Endodermal cell (in vitro differentiated cells): ENCODE measurements around the gene MTM1. TPM values are rescaled to one million over a fixed set of nuclear protein-coding genes. Genes with fewer than 3 reads are reported as not detected.
A peak's percentile ranks its signal among the peaks of the same experiment; 100 is the strongest.

Source experiments
- DNase-seq: peaks from one replicate; pipeline ENCODE4 v3.0.0-alpha.2; 2017
- H3K27ac ChIP-seq: 2 replicates; pipeline ENCODE4 v1.5.1; 2013; ENCODE audit warnings: mild to moderate bottlenecking, low read depth, low read length, moderate library complexity
- H3K27me3 ChIP-seq: 2 replicates; pipeline ENCODE4 v1.6.1; 2013; ENCODE audit warnings: mild to moderate bottlenecking, low read length, moderate library complexity; ENCODE audit not compliant: insufficient read depth, control insufficient read depth, poor library complexity, severe bottlenecking
- H3K36me3 ChIP-seq: 2 replicates; pipeline ENCODE4 v1.7.0; 2013; ENCODE audit warnings: mild to moderate bottlenecking, low read length, moderate library complexity; ENCODE audit not compliant: control insufficient read depth, insufficient read depth
- H3K4me1 ChIP-seq: one replicate; pipeline ENCODE4 v1.7.0; 2013; ENCODE audit warnings: low read length; ENCODE audit not compliant: control insufficient read depth, insufficient read depth
- H3K4me3 ChIP-seq: 2 replicates; pipeline ENCODE4 v1.5.1; 2013; ENCODE audit warnings: mild to moderate bottlenecking, low read length, moderate library complexity
- H3K9ac ChIP-seq: 2 replicates; pipeline ENCODE4 v1.6.1; 2013; ENCODE audit warnings: mild to moderate bottlenecking, low read length, moderate library complexity; ENCODE audit not compliant: poor library complexity, severe bottlenecking; ENCODE audit errors: extremely low read depth
- H3K9me3 ChIP-seq: 2 replicates; pipeline ENCODE4 v1.6.1; 2013; ENCODE audit warnings: mild to moderate bottlenecking, low read length, moderate library complexity; ENCODE audit not compliant: control insufficient read depth
- H3K27ac Mint-ChIP-seq: 2 replicates; pipeline ENCODE4 v1.8.0; 2020; ENCODE audit warnings: mixed read lengths
- H3K27me3 Mint-ChIP-seq: 2 replicates; pipeline ENCODE4 v1.8.0; 2021; ENCODE audit warnings: mild to moderate bottlenecking, mixed read lengths; ENCODE audit not compliant: insufficient read depth
- H3K36me3 Mint-ChIP-seq: 2 replicates; pipeline ENCODE4 v1.8.0; 2020; ENCODE audit warnings: low read depth, mixed read lengths
- H3K4me1 Mint-ChIP-seq: 2 replicates; pipeline ENCODE4 v1.8.0; 2020; ENCODE audit warnings: mixed read lengths
- H3K4me3 Mint-ChIP-seq: 2 replicates; pipeline ENCODE4 v1.8.0; 2020; ENCODE audit warnings: mild to moderate bottlenecking, moderate library complexity, mixed read lengths
- H3K9me3 Mint-ChIP-seq: 2 replicates; pipeline ENCODE4 v1.8.0; 2020; ENCODE audit warnings: mild to moderate bottlenecking, mixed read lengths
- WGBS, 2 experiments: methylation state at CpG; one replicate each; pipeline versions ENCODE4 v1.1.5 to v1.1.7; 2013; ENCODE audit warnings: missing lambda C conversion rate in 2 of 2, mixed read lengths in 1 of 2; ENCODE audit not compliant: insufficient coverage in 1 of 2, insufficient read length in 1 of 2; 5-methylcytosine and 5-hydroxymethylcytosine counted together
- total RNA-seq, 2 donors: library from RNA; stranded (reverse); fragmentation: NEBNext Ultra II Directional in 1 of 2; extraction: Animal tissue kit (Norgen Biotek cat#: 25700) in 1 of 2; gene quantifications; 2 replicates in 1 of 2; 3 replicates in 1 of 2; pipeline ENCODE4 v1.2.1, GENCODE V29; 2021
- TF ChIP-seq, protein P1 (sequence below): fragments of 200-600 bp; sonication (generic); conservative IDR thresholded peaks from 2 replicates; pipeline ENCODE4 v1.5.0; 2021; ENCODE audit warnings: antibody characterized with exemption, mild to moderate bottlenecking

Gene MTM1
- total RNA-seq, 2 donors from 2014 or later, result 5.9 to 9.8 TPM

DNA sequence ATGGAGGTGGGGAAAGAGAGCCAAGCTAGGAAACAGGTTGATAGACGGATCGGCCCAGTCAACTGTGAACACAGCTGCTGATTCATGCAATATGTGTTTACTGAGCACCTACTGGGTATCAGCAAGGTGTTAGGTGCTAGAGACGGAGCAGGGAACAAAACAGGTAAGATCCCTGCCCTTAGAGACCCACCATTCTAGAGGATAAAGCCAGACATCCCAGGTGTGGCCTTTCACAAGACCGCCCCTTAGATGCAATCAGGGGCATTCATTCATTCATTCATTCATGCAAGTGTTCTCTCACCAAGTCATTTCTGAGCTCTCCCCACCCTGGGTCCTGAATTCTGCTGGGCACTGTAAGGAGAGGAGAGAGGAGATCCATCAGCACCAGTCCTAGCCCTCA, 20.2 kb upstream of the MTM1 start:
- DNase-seq, result no peak
- TF ChIP-seq, protein P1, sequence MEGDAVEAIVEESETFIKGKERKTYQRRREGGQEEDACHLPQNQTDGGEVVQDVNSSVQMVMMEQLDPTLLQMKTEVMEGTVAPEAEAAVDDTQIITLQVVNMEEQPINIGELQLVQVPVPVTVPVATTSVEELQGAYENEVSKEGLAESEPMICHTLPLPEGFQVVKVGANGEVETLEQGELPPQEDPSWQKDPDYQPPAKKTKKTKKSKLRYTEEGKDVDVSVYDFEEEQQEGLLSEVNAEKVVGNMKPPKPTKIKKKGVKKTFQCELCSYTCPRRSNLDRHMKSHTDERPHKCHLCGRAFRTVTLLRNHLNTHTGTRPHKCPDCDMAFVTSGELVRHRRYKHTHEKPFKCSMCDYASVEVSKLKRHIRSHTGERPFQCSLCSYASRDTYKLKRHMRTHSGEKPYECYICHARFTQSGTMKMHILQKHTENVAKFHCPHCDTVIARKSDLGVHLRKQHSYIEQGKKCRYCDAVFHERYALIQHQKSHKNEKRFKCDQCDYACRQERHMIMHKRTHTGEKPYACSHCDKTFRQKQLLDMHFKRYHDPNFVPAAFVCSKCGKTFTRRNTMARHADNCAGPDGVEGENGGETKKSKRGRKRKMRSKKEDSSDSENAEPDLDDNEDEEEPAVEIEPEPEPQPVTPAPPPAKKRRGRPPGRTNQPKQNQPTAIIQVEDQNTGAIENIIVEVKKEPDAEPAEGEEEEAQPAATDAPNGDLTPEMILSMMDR, result no peak
- H3K4me1 ChIP-seq, result no peaks in the 10 kb centered on the region
- no peak overlapping the region for H3K27ac ChIP-seq
- H3K4me3 ChIP-seq, result no peak overlapping the region
- H3K4me1 Mint-ChIP-seq, result peaks cover 2% of the 10 kb centered on the region
- H3K27me3 Mint-ChIP-seq, result peaks cover 71% of the 10 kb centered on the region
- peak overlapping the region; percentile 40 for H3K4me3 Mint-ChIP-seq
- peaks cover 10% of the 10 kb centered on the region for H3K27me3 ChIP-seq
- H3K9ac ChIP-seq, result no peak overlapping the region
- no peaks in the 10 kb centered on the region for H3K36me3 ChIP-seq
- 93 to 94% methylated on average over 3 to 4 of the region's 4 CpGs for WGBS, 2 experiments
- H3K9me3 Mint-ChIP-seq, result peaks cover 39% of the 10 kb centered on the region
- H3K27ac Mint-ChIP-seq, result no peak overlapping the region
- H3K36me3 Mint-ChIP-seq, result no peaks in the 10 kb centered on the region
- H3K9me3 ChIP-seq, result no peaks in the 10 kb centered on the region

DNA sequence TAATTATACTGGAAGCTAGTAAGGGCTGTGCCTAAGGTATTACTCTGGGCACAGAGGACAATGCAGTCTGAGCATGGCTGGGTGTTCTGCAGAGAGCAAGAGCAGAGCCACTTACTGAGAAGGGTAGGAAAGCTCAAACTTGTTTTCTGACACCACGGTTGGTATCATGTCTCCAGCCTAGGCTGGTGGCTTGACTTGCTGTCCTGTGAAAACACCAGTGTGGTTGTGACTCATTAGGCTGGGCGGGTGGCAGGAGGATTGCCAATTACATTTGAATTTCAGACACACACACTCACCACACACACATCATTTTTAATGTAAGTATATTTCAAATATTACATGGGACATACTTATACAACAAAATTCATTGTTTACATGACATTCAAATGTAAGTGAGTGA, 19.7 kb upstream of the MTM1 start:
- no peak overlapping the region for H3K27ac Mint-ChIP-seq
- Histone ChIP-seq H3K4me1 (no peaks in the 10 kb centered on the region), H3K27me3 (peaks cover 10% of the 10 kb centered on the region), H3K36me3 (no peaks in the 10 kb centered on the region), H3K27ac (no peak overlapping the region), H3K9ac (no peak overlapping the region), H3K9me3 (no peaks in the 10 kb centered on the region), H3K4me3 (no peak overlapping the region)
- 100% methylated on average over 1 of the region's 2 CpGs; no CpG with 5 or more reads in 1 of the 2 experiments for WGBS, 2 experiments
- H3K9me3 Mint-ChIP-seq, result peaks cover 41% of the 10 kb centered on the region
- no peaks in the 10 kb centered on the region for H3K36me3 Mint-ChIP-seq
- no peak for DNase-seq
- TF ChIP-seq, protein P1, result no peak
- peaks cover 2% of the 10 kb centered on the region for H3K4me1 Mint-ChIP-seq
- peaks cover 73% of the 10 kb centered on the region for H3K27me3 Mint-ChIP-seq
- H3K4me3 Mint-ChIP-seq, result no peak overlapping the region

DNA sequence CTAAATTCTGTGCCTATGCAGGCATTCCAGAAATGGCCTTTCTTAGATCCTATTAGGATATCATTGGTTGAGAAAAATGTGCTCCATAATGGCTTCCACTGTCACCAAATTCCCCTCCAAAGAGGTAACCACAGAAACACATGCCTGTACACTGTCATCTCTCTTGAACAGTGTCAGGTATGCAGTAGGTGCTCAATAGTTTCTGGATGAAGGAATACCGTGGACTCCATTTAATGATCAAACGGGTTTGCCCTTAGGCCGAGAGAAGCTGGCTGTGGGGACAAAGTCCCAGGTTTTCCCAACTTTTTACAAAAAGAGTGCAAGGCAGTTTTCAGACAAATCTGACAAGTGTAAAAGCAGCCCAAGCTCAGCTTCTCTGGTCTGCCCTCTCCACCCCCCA, 16.5 kb upstream of the MTM1 start:
- Histone ChIP-seq H3K4me3 (no peak overlapping the region), H3K4me1 (no peaks in the 10 kb centered on the region), H3K9ac (no peak overlapping the region), H3K36me3 (no peaks in the 10 kb centered on the region), H3K9me3 (no peaks in the 10 kb centered on the region), H3K27me3 (peaks cover 10% of the 10 kb centered on the region), H3K27ac (no peak overlapping the region)
- Mint-ChIP-seq H3K27ac (no peak overlapping the region), H3K4me1 (peaks cover 2% of the 10 kb centered on the region), H3K36me3 (no peaks in the 10 kb centered on the region), H3K4me3 (no peak overlapping the region), H3K27me3 (peaks cover 61% of the 10 kb centered on the region), H3K9me3 (peaks cover 49% of the 10 kb centered on the region)
- 72 to 94% methylated on average over 2 to 3 of the region's 3 CpGs for WGBS, 2 experiments
- no peak for DNase-seq
- TF ChIP-seq, protein P1, result no peak
